Measurements from ENCODE around the gene HOXA11. TPM values are rescaled to one million over a fixed set of nuclear protein-coding genes. Genes with fewer than 3 reads are reported as not detected.

HOXA11 gene
- total and polyA plus RNA-seq, 10 donors, result not detected

- peaks cover 5 to 28% (median 20%) of the 10 kb centered on the region in 6 donors for H3K4me1 ChIP-seq
- H3K27me3 ChIP-seq (replicated peaks in 1 of 7), result peaks cover 9 to 100% (median 74%) of the 10 kb centered on the region in 7 donors
- TF ChIP-seq, protein P1, sequence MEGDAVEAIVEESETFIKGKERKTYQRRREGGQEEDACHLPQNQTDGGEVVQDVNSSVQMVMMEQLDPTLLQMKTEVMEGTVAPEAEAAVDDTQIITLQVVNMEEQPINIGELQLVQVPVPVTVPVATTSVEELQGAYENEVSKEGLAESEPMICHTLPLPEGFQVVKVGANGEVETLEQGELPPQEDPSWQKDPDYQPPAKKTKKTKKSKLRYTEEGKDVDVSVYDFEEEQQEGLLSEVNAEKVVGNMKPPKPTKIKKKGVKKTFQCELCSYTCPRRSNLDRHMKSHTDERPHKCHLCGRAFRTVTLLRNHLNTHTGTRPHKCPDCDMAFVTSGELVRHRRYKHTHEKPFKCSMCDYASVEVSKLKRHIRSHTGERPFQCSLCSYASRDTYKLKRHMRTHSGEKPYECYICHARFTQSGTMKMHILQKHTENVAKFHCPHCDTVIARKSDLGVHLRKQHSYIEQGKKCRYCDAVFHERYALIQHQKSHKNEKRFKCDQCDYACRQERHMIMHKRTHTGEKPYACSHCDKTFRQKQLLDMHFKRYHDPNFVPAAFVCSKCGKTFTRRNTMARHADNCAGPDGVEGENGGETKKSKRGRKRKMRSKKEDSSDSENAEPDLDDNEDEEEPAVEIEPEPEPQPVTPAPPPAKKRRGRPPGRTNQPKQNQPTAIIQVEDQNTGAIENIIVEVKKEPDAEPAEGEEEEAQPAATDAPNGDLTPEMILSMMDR (IDR thresholded peaks at IDR 0.05 in 8 of 11, conservative IDR thresholded peaks at IDR 0.05 in 3 of 11), result peak in 1 of 11 experiments; percentile 8
- no peak for TF ChIP-seq POLR2A (IDR thresholded peaks at IDR 0.05)
- no peak overlapping the region for H3K27ac ChIP-seq
- intact Hi-C loops (cut with DNase I; ENCODE audit: low total_unique reads), result no loop called here
- 6 to 15% (median 8%) methylated on average over 32 to 52 of the region's 52 CpGs for WGBS, 5 donors
- DNase-seq, result peak; percentile 69
- H3K4me3 ChIP-seq, result peak overlapping the region in 2 of 8 donors; percentile 7 to 21
- no peaks in the 10 kb centered on the region for H3K36me3 ChIP-seq
- H3K9me3 ChIP-seq, result no peaks in the 10 kb centered on the region
Measured at GRCh38 chr7:27212497-27213432, 27.7 kb upstream of the HOXA11 start.

GRCh38 chr7:27211764-27212204, 26.8 kb upstream of the HOXA11 start:
- H3K4me3 ChIP-seq, result no peak overlapping the region
- 19 to 40% (median 29%) methylated on average over 3 of the region's 3 CpGs for WGBS, 5 donors
- H3K36me3 ChIP-seq, result no peaks in the 10 kb centered on the region
- DNase-seq, result no peak
- H3K27me3 ChIP-seq (replicated peaks in 1 of 7), result peaks cover 9 to 100% (median 78%) of the 10 kb centered on the region in 7 donors
- no peaks in the 10 kb centered on the region for H3K9me3 ChIP-seq
- intact Hi-C loops (cut with DNase I; ENCODE audit: low total_unique reads), result no loop called here
- H3K4me1 ChIP-seq, result peaks cover 5 to 28% (median 20%) of the 10 kb centered on the region in 6 donors
- TF ChIP-seq POLR2A (IDR thresholded peaks at IDR 0.05), result no peak
- TF ChIP-seq, protein P1 (IDR thresholded peaks at IDR 0.05 in 8 of 11, conservative IDR thresholded peaks at IDR 0.05 in 3 of 11), result no peak
- TF ChIP-seq POLR2AphosphoS5 (IDR thresholded peaks at IDR 0.05), result peak in 1 of 3 donors; percentile 45
- H3K27ac ChIP-seq, result no peak overlapping the region

DNA sequence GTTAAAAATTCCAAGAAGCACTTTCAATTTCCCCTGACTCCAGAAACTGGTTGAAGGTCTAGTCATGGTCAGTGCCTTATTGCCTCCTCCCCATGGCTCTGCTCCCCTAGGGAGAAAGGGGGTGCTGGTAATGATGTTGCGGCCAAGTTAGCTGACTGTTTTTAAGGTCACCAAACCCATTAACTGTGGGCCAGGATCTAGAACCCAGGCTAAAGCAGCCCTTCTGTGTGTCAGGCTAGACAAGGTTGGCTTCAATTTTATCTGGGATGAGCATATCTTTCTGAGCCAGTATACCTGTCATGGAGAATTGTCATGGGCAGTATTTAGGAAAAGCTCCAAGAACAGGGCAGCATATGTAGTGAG, 26.0 kb upstream of the HOXA11 start:
- TF ChIP-seq, protein P1 (IDR thresholded peaks at IDR 0.05 in 8 of 11, conservative IDR thresholded peaks at IDR 0.05 in 3 of 11), result no peak
- TF ChIP-seq POLR2AphosphoS5 (IDR thresholded peaks at IDR 0.05) (no peak), POLR2A (IDR thresholded peaks at IDR 0.05) (no peak)
- DNase-seq, result no peak
- H3K4me3 ChIP-seq, result peak overlapping the region in 1 of 8 donors; percentile 27
- H3K4me1 ChIP-seq, result peaks cover 5 to 29% (median 21%) of the 10 kb centered on the region in 6 donors
- H3K27ac ChIP-seq, result no peak overlapping the region
- WGBS, 5 donors, result 76 to 93% (median 91%) methylated on average over 1 of the region's 1 CpG
- no peaks in the 10 kb centered on the region for H3K9me3 ChIP-seq
- peaks cover 13 to 100% (median 83%) of the 10 kb centered on the region in 7 donors for H3K27me3 ChIP-seq (replicated peaks in 1 of 7)
- H3K36me3 ChIP-seq, result no peaks in the 10 kb centered on the region
- intact Hi-C loops (cut with DNase I; ENCODE audit: low total_unique reads), result no loop called here

GRCh38 chr7:27210441-27211083, 25.5 kb upstream of the HOXA11 start:
- peak; percentile 82 for DNase-seq
- intact Hi-C loops (cut with DNase I; ENCODE audit: low total_unique reads), result no loop called here

More at GRCh38 chr7:27210441-27211083, 25.5 kb upstream of the HOXA11 start:
- H3K9me3 ChIP-seq, result no peaks in the 10 kb centered on the region
- H3K4me3 ChIP-seq, result peak overlapping the region in 5 of 8 donors; percentile 19 to 56 (median 27)
- no peaks in the 10 kb centered on the region for H3K36me3 ChIP-seq
- peaks cover 5 to 34% (median 25%) of the 10 kb centered on the region in 6 donors for H3K4me1 ChIP-seq
- 5 to 17% (median 9%) methylated on average over 30 to 32 of the region's 32 CpGs for WGBS, 5 donors
- TF ChIP-seq POLR2A (IDR thresholded peaks at IDR 0.05) (no peak), POLR2AphosphoS5 (IDR thresholded peaks at IDR 0.05) (no peak)
- TF ChIP-seq, protein P1 (IDR thresholded peaks at IDR 0.05 in 8 of 11, conservative IDR thresholded peaks at IDR 0.05 in 3 of 11), result peak; percentile 30 to 84 (median 66)
- H3K27ac ChIP-seq, result no peak overlapping the region
- H3K27me3 ChIP-seq (replicated peaks in 1 of 7), result peaks cover 13 to 100% (median 88%) of the 10 kb centered on the region in 7 donors
